Liver (tissue), 9 donors: ENCODE results near the gene SLTM. TPM values are rescaled to one million over a fixed set of nuclear protein-coding genes. Genes with fewer than 3 reads are reported as not detected.

Experiments
- DNase-seq: peaks from one replicate; pipeline ENCODE4 v3.0.0-alpha.2; 2017; ENCODE audit warnings: low spot score
- H3K27ac ChIP-seq, 2 donors: one replicate each; pipeline ENCODE4 v1.7.0; 2013; ENCODE audit warnings: inconsistent platforms in 2 of 2, low read length in 2 of 2, control low read depth in 1 of 2, low read depth in 1 of 2, mild to moderate bottlenecking in 1 of 2
- H3K27me3 ChIP-seq, 4 donors: one replicate each; pipeline versions ENCODE4 v1.6.1 to v1.7.0; 2013; ENCODE audit warnings: low read length in 3 of 4, inconsistent platforms in 1 of 4, mild to moderate bottlenecking in 1 of 4, moderate library complexity in 1 of 4; ENCODE audit not compliant: control insufficient read depth in 4 of 4, insufficient read depth in 4 of 4
- H3K36me3 ChIP-seq, 4 donors: one replicate each; pipeline versions ENCODE4 v1.6.1 to v1.7.0; 2013; ENCODE audit warnings: low read length in 3 of 4, mild to moderate bottlenecking in 3 of 4, low read depth in 1 of 4, moderate library complexity in 1 of 4; ENCODE audit not compliant: control insufficient read depth in 4 of 4, insufficient read depth in 3 of 4
- H3K4me1 ChIP-seq, 4 donors: one replicate each; pipeline versions ENCODE4 v1.6.1 to v1.7.0; 2013; ENCODE audit warnings: low read length in 3 of 4, mild to moderate bottlenecking in 3 of 4, moderate library complexity in 1 of 4; ENCODE audit not compliant: control insufficient read depth in 4 of 4, insufficient read depth in 4 of 4
- H3K4me3 ChIP-seq, 3 donors: one replicate each; pipeline versions ENCODE4 v1.6.1 to v1.7.0; 2013; ENCODE audit warnings: low read length in 3 of 3, control low read depth in 1 of 3, low read depth in 1 of 3, mild to moderate bottlenecking in 1 of 3
- H3K9ac ChIP-seq, 2 donors: one replicate each; pipeline ENCODE4 v1.7.0; 2013; ENCODE audit warnings: low read length in 2 of 2, mild to moderate bottlenecking in 2 of 2, moderate library complexity in 2 of 2, control low read depth in 1 of 2, low read depth in 1 of 2
- H3K9me3 ChIP-seq, 4 donors: one replicate each; pipeline versions ENCODE4 v1.6.1 to v1.7.0; 2013; ENCODE audit warnings: low read length in 3 of 4; ENCODE audit not compliant: control insufficient read depth in 4 of 4
- CTCF ChIP-seq: fragments of 150-350 bp; IDR thresholded peaks from 2 replicates; pipeline ENCODE4 v1.5.1; 2017; ENCODE audit warnings: improper control_type of control experiment, low read depth, low read length; ENCODE audit not compliant: missing input control
- EGR1 ChIP-seq, 2 donors: IDR thresholded peaks; 2 replicates each; pipeline ENCODE4 v1.6.1; 2016 to 2018; ENCODE audit warnings: antibody characterized with exemption in 2 of 2, low read depth in 2 of 2
- FOXA1 ChIP-seq: IDR thresholded peaks from 2 replicates; pipeline ENCODE4 v1.6.1; 2016; ENCODE audit warnings: antibody characterized with exemption
- FOXA2 ChIP-seq: IDR thresholded peaks from 2 replicates; pipeline ENCODE4 v1.6.1; 2016; ENCODE audit warnings: antibody characterized with exemption
- HNF4A ChIP-seq, 2 donors: conservative IDR thresholded peaks; 2 replicates each; pipeline ENCODE4 v1.6.1; 2016; ENCODE audit warnings: antibody characterized with exemption in 2 of 2, mild to moderate bottlenecking in 2 of 2
- HNF4G ChIP-seq: IDR thresholded peaks from 2 replicates; pipeline ENCODE4 v1.6.1; 2016; ENCODE audit warnings: antibody characterized with exemption
- JUND ChIP-seq, 2 donors: IDR thresholded peaks; 2 replicates each; pipeline ENCODE4 v1.6.1; 2016; ENCODE audit warnings: antibody characterized with exemption in 2 of 2
- MAX ChIP-seq: IDR thresholded peaks from 2 replicates; pipeline ENCODE4 v1.6.1; 2016; ENCODE audit warnings: antibody characterized with exemption
- RAD21 ChIP-seq, 2 donors: IDR thresholded peaks; 2 replicates each; pipeline ENCODE4 v1.6.1; 2016; ENCODE audit warnings: antibody characterized with exemption in 2 of 2, mild to moderate bottlenecking in 2 of 2
- TAF1 ChIP-seq: conservative IDR thresholded peaks from 2 replicates; pipeline ENCODE4 v1.6.1; 2016; ENCODE audit warnings: antibody characterized with exemption, mild to moderate bottlenecking
- WGBS: extraction: QIAGEN DNeasy Blood & Tissue Kit; methylation state at CpG from one replicate; pipeline ENCODE4 v1.1.7; 2013; 5-methylcytosine and 5-hydroxymethylcytosine counted together
- polyA plus RNA-seq, 2 donors: library from polyadenylated mRNA; stranded (reverse) in 1 of 2; unstranded in 1 of 2; fragments of 200-250 nt in 1 of 2; fragments of >200 nt in 1 of 2; fragmentation: Nextera tagmentation in 1 of 2; extraction: Ambion mirVana in 1 of 2; gene quantifications; one replicate each; pipeline versions ENCODE4 v1.2.1 to v1.2.3, GENCODE V29; 2013 to 2015
- total RNA-seq, 2 donors: library from RNA; depleted of rRNA; stranded (reverse); fragments of >200 nt; gene quantifications; one replicate each; pipeline ENCODE4 v1.2.3, GENCODE V29; 2014
- TF ChIP-seq, protein P1 (sequence below): IDR thresholded peaks from 2 replicates; pipeline ENCODE4 v1.6.1; 2016; ENCODE audit warnings: antibody characterized with exemption
- TF ChIP-seq, protein P2 (sequence below): IDR thresholded peaks from 2 replicates; pipeline ENCODE4 v1.6.1; 2016; ENCODE audit warnings: antibody characterized with exemption, mild to moderate bottlenecking
- donor health status: healthy.
- donor health status: healthy.
- donor health status: healthy.
- donor health status: healthy.
- donor health status: healthy.

SLTM gene
- total and polyA plus RNA-seq, 4 donors = 20.4 to 78.1 (median 50.1) TPM

DNA sequence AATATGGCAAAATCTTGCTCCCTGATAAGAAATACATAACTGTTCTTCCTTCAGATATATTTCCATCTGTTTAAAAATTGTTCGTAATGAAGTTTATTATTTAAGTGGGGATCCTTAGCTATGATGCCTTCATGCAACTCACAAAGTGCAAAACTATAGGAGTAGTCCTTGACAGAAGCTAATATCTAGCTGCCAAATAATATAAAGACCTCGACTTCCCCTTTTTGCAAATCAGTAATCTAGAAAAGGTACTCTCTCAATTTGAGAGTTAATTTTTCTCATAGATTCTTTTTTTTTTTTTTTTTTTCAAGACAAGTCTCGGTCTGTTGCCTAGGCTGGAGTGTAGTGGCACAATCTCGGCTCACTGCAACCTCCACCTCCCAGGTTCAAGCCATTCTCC, 23.0 kb downstream of the SLTM start:
- H3K9ac ChIP-seq = no peak overlapping the region
- DNase-seq = no peak
- H3K36me3 ChIP-seq = peaks cover 0 to 22% (median 21%) of the 10 kb centered on the region in 4 donors
- H3K4me1 ChIP-seq = no peaks in the 10 kb centered on the region
- H3K27me3 ChIP-seq = no peaks in the 10 kb centered on the region
- 93% methylated on average over 4 of the region's 4 CpGs for WGBS
- no peaks in the 10 kb centered on the region for H3K9me3 ChIP-seq
- TF ChIP-seq RAD21 (IDR thresholded peaks at IDR 0.05) (no peak), EGR1 (IDR thresholded peaks at IDR 0.05; ENCODE audit: low read depth in 2 of 2) (no peak), JUND (IDR thresholded peaks at IDR 0.05) (no peak), TAF1 (no peak), HNF4G (no peak), MAX (no peak), CTCF (no peak), FOXA1 (no peak), FOXA2 (no peak)
- TF ChIP-seq, protein P1, sequence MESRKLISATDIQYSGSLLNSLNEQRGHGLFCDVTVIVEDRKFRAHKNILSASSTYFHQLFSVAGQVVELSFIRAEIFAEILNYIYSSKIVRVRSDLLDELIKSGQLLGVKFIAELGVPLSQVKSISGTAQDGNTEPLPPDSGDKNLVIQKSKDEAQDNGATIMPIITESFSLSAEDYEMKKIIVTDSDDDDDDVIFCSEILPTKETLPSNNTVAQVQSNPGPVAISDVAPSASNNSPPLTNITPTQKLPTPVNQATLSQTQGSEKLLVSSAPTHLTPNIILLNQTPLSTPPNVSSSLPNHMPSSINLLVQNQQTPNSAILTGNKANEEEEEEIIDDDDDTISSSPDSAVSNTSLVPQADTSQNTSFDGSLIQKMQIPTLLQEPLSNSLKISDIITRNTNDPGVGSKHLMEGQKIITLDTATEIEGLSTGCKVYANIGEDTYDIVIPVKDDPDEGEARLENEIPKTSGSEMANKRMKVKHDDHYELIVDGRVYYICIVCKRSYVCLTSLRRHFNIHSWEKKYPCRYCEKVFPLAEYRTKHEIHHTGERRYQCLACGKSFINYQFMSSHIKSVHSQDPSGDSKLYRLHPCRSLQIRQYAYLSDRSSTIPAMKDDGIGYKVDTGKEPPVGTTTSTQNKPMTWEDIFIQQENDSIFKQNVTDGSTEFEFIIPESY = no peak
- TF ChIP-seq, protein P2, sequence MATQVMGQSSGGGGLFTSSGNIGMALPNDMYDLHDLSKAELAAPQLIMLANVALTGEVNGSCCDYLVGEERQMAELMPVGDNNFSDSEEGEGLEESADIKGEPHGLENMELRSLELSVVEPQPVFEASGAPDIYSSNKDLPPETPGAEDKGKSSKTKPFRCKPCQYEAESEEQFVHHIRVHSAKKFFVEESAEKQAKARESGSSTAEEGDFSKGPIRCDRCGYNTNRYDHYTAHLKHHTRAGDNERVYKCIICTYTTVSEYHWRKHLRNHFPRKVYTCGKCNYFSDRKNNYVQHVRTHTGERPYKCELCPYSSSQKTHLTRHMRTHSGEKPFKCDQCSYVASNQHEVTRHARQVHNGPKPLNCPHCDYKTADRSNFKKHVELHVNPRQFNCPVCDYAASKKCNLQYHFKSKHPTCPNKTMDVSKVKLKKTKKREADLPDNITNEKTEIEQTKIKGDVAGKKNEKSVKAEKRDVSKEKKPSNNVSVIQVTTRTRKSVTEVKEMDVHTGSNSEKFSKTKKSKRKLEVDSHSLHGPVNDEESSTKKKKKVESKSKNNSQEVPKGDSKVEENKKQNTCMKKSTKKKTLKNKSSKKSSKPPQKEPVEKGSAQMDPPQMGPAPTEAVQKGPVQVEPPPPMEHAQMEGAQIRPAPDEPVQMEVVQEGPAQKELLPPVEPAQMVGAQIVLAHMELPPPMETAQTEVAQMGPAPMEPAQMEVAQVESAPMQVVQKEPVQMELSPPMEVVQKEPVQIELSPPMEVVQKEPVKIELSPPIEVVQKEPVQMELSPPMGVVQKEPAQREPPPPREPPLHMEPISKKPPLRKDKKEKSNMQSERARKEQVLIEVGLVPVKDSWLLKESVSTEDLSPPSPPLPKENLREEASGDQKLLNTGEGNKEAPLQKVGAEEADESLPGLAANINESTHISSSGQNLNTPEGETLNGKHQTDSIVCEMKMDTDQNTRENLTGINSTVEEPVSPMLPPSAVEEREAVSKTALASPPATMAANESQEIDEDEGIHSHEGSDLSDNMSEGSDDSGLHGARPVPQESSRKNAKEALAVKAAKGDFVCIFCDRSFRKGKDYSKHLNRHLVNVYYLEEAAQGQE = no peak
- H3K4me3 ChIP-seq = no peak overlapping the region
- H3K27ac ChIP-seq = no peak overlapping the region

- Histone ChIP-seq H3K4me1 (no peaks in the 10 kb centered on the region), H3K27me3 (no peaks in the 10 kb centered on the region), H3K9ac (no peak overlapping the region), H3K27ac (no peak overlapping the region), H3K4me3 (no peak overlapping the region), H3K36me3 (peaks cover 0 to 24% (median 21%) of the 10 kb centered on the region in 4 donors), H3K9me3 (no peaks in the 10 kb centered on the region)
- WGBS = 99% methylated on average over 1 of the region's 1 CpG
- DNase-seq = no peak
- no peak for TF ChIP-seq CTCF
- no peak for TF ChIP-seq HNF4A (conservative IDR thresholded peaks at IDR 0.05)
- TF ChIP-seq, protein P2 = no peak
- no peak for TF ChIP-seq RAD21 (IDR thresholded peaks at IDR 0.05)
- TF ChIP-seq FOXA1 = no peak
- no peak for TF ChIP-seq TAF1
- TF ChIP-seq, protein P1 = no peak
- TF ChIP-seq JUND (IDR thresholded peaks at IDR 0.05) = no peak
Observed at GRCh38 chr15:58909616-58910015, 23.9 kb downstream of the SLTM start.
